Spleen (tissue), 11 donors: ENCODE measurements around the gene HS2ST1. TPM values are rescaled to one million over a fixed set of nuclear protein-coding genes. Genes with fewer than 3 reads are reported as not detected.
A peak's percentile ranks its signal among the peaks of the same experiment; 100 is the strongest.
"Not testable (repeated sequence)": the region's sequence is repeated elsewhere in the genome, so short reads cannot be mapped to it uniquely, and the experiment has no call there.

ENCODE experiments used
- DNase-seq: peaks from one replicate; pipeline ENCODE4 v3.0.0-alpha.2; 2020
- H3K27ac ChIP-seq, 8 donors: fragments of 200-600 bp; sonication (generic) in 7 of 8; 1 replicate in 4 of 8; 2 replicates in 4 of 8; pipeline versions ENCODE4 v1.5.0 to v1.8.0; 2016 to 2021; ENCODE audit warnings: inconsistent platforms in 4 of 8, mild to moderate bottlenecking in 4 of 8, moderate library complexity in 1 of 8
- H3K27me3 ChIP-seq, 7 donors: fragments of 200-600 bp; sonication (generic) in 6 of 7; replicated peaks in 1 of 7; 1 replicate in 4 of 7; 2 replicates in 3 of 7; pipeline versions ENCODE4 v1.5.0 to v1.8.0; 2016 to 2021; ENCODE audit warnings: inconsistent platforms in 3 of 7, mild to moderate bottlenecking in 1 of 7
- H3K36me3 ChIP-seq, 6 donors: fragments of 200-600 bp; sonication (generic) in 5 of 6; 1 replicate in 4 of 6; 2 replicates in 2 of 6; pipeline versions ENCODE4 v1.5.0 to v1.8.0; 2016 to 2021; ENCODE audit warnings: inconsistent platforms in 2 of 6
- H3K4me1 ChIP-seq, 6 donors: fragments of 200-600 bp; sonication (generic) in 5 of 6; 1 replicate in 3 of 6; 2 replicates in 3 of 6; pipeline versions ENCODE4 v1.5.0 to v1.8.0; 2016 to 2021; ENCODE audit warnings: inconsistent platforms in 3 of 6
- H3K4me3 ChIP-seq, 8 donors: fragments of 200-600 bp; sonication (generic) in 7 of 8; 1 replicate in 4 of 8; 2 replicates in 4 of 8; pipeline versions ENCODE4 v1.5.0 to v1.8.0; 2016 to 2021; ENCODE audit warnings: inconsistent platforms in 4 of 8, mild to moderate bottlenecking in 4 of 8, moderate library complexity in 2 of 8
- H3K9me3 ChIP-seq, 8 donors: fragments of 200-600 bp; sonication (generic) in 7 of 8; 1 replicate in 4 of 8; 2 replicates in 4 of 8; pipeline versions ENCODE4 v1.5.0 to v1.8.0; 2016 to 2021; ENCODE audit warnings: inconsistent platforms in 4 of 8
- CTCF ChIP-seq, 11 experiments: fragments of 200-600 bp in 7 of 11; fragments of 450-650 bp in 4 of 11; sonication (generic) in 4 of 11; IDR thresholded peaks in 8 of 11; conservative IDR thresholded peaks in 3 of 11; 1 replicate in 7 of 11; 2 replicates in 4 of 11; pipeline versions ENCODE4 v1.4.0 to v1.8.0; 2016 to 2021; ENCODE audit warnings: antibody characterized with exemption in 11 of 11, inconsistent platforms in 4 of 11, mild to moderate bottlenecking in 1 of 11
- POLR2A ChIP-seq, 3 donors: fragments of 450-650 bp; IDR thresholded peaks; one replicate each; pipeline ENCODE4 v1.5.1; 2017; ENCODE audit warnings: antibody characterized with exemption in 3 of 3, mild to moderate bottlenecking in 1 of 3
- POLR2AphosphoS5 ChIP-seq, 3 donors: sonication (generic); formaldehyde crosslinking; IDR thresholded peaks; one replicate each; pipeline ENCODE4 v1.5.1; 2017; ENCODE audit warnings: antibody characterized with exemption in 3 of 3
- WGBS, 5 donors: extraction: QIAGEN DNeasy Blood & Tissue Kit in 3 of 5; methylation state at CpG; one replicate each; pipeline versions ENCODE4 v1.1.5 to v1.1.7; 2013 to 2018; 5-methylcytosine and 5-hydroxymethylcytosine counted together
- intact Hi-C: fragments of 100-400 bp; cut with DNase I; formaldehyde crosslinking; loops from one replicate; pipeline ENCODE4 v1.15.0; 2023; ENCODE audit warnings: low total_unique reads
- polyA plus RNA-seq, 3 donors: library from polyadenylated mRNA; stranded (reverse); fragments of 200-250 nt; gene quantifications; one replicate each; pipeline ENCODE4 v1.2.1, GENCODE V29; 2013
- total RNA-seq, 7 donors: library from RNA; depleted of rRNA in 3 of 7; stranded (reverse); fragments of >200 nt in 3 of 7; fragmentation: NEBNext Ultra II Directional in 4 of 7; extraction: Animal tissue kit (Norgen Biotek cat#: 25700) in 4 of 7; gene quantifications; one replicate each; pipeline versions ENCODE4 v1.1.0 to v1.2.1, GENCODE V29; 2016 to 2021
- donor health status: healthy with polysubstance abuse.
- donor health status: DM: no; HTN: no; CAD: no; lungs with moderate emphysema.
- donor health status: DM: no; HTN: no; CAD: no.
- donor health status: Bipolar disorder and iron deficiency.
- donor health status: healthy.
- donor health status: DM: no; HTN: no; CAD: no.
- donor health status: DM: yes; HTN: yes; CAD: no.

The HS2ST1 gene
- total and polyA plus RNA-seq, 10 donors, result 4.6 to 32.9 (median 22.3) TPM

DNA sequence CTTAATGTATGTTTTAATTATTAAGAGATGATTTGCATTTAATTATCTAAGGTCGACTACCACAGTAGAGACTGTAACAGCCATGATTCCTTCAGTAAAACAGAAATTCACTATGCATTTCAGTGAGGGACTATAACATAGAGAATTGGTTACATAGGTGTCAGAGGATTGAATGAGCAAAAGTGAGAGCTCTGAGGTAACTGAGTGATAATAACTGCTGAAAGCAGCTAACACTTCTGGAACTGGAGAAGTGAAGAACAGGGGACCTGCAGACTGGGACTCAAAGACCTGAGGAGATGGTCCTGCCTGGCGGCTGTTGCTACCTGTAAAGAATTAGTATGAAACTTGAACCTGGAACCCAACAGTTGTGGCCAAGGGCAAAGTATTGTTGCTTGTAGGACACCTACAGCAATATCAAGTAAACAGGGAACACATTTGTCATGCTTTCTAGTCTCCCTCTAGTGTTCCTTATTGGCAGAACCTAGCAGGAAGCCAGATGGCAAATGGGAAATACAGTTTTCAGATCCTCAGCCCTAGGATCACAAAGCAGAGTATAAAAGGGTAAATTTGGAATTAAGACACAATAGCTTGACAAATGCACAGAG lies 110.6 kb downstream of the HS2ST1 start:
- 77 to 88% (median 83%) methylated on average over 2 of the region's 2 CpGs for WGBS, 5 donors
- no peak for DNase-seq
- H3K4me1 ChIP-seq, result peaks cover 0 to 21% (median 2%) of the 10 kb centered on the region in 6 donors
- H3K27ac ChIP-seq, result no peak overlapping the region
- H3K27me3 ChIP-seq, result no peaks in the 10 kb centered on the region
- H3K36me3 ChIP-seq, result no peaks in the 10 kb centered on the region
- intact Hi-C loops, result no loop called here
- TF ChIP-seq POLR2A (IDR thresholded peaks at IDR 0.05) (no peak), CTCF (IDR thresholded peaks at IDR 0.05 in 8 of 11, conservative IDR thresholded peaks at IDR 0.05 in 3 of 11) (peak in 7 of 11 experiments; percentile 28 to 57 (median 40))
- no peak overlapping the region for H3K4me3 ChIP-seq
- H3K9me3 ChIP-seq, result no peaks in the 10 kb centered on the region

- peaks cover 0 to 21% (median 2%) of the 10 kb centered on the region in 6 donors for H3K4me1 ChIP-seq
- intact Hi-C loops, H3K27me3 ChIP-seq, H3K9me3 ChIP-seq, H3K36me3 ChIP-seq, H3K27ac ChIP-seq, DNase-seq, H3K4me3 ChIP-seq: not testable (repeated sequence)
- WGBS, 5 donors, result 82 to 95% (median 92%) methylated on average over 4 of the region's 4 CpGs
These were observed 113.1 kb downstream of the HS2ST1 start for GRCh38 chr1:87027561-87027960.

DNA sequence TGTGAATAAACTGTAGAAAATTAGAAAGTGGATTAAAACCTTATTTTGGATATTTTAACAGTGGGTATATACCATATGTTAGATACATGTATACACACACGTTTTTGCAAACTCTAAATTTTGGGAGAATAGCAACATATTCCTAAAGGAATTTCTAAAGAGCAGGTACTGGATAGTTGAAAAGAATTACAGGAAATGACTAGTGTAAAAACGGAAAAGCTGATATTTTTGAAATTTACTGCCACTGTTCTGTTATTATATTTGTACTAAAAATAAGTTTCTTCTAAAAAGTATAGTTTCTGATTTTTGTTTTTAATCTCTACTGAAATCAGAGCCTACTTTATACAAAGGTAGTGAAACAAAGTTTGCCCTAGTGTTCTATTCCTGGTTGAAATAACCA lies 114.1 kb downstream of the HS2ST1 start:
- H3K27me3 ChIP-seq, result no peaks in the 10 kb centered on the region
- 49 to 70% (median 56%) methylated on average over 2 of the region's 2 CpGs for WGBS, 5 donors
- no peak overlapping the region for H3K4me3 ChIP-seq
- H3K9me3 ChIP-seq, result no peaks in the 10 kb centered on the region
- H3K27ac ChIP-seq, result no peak overlapping the region
- no peak for DNase-seq
- no peaks in the 10 kb centered on the region for H3K36me3 ChIP-seq
- TF ChIP-seq CTCF (IDR thresholded peaks at IDR 0.05 in 8 of 11, conservative IDR thresholded peaks at IDR 0.05 in 3 of 11), result no peak
- no peak for TF ChIP-seq POLR2A (IDR thresholded peaks at IDR 0.05)
- no peak for TF ChIP-seq POLR2AphosphoS5 (IDR thresholded peaks at IDR 0.05)
- H3K4me1 ChIP-seq, result peaks cover 0 to 21% (median 2%) of the 10 kb centered on the region in 6 donors
- intact Hi-C loops, result no loop called here

GRCh38 chr1:87030740-87031690 lies 116.6 kb downstream of the HS2ST1 start:
- H3K27me3 ChIP-seq, result no peaks in the 10 kb centered on the region
- H3K4me1 ChIP-seq, result peaks cover 0 to 9% (median 0%) of the 10 kb centered on the region in 6 donors
- no peak overlapping the region for H3K27ac ChIP-seq
- no peak for DNase-seq
- no peaks in the 10 kb centered on the region for H3K36me3 ChIP-seq
- no peak for TF ChIP-seq POLR2A (IDR thresholded peaks at IDR 0.05)
- TF ChIP-seq POLR2AphosphoS5 (IDR thresholded peaks at IDR 0.05), result no peak
- TF ChIP-seq CTCF (IDR thresholded peaks at IDR 0.05 in 8 of 11, conservative IDR thresholded peaks at IDR 0.05 in 3 of 11), result no peak
- H3K9me3 ChIP-seq, result no peaks in the 10 kb centered on the region
- no peak overlapping the region for H3K4me3 ChIP-seq
- intact Hi-C loops, result no loop called here
- WGBS, 5 donors, result 85 to 93% (median 89%) methylated on average over 9 of the region's 9 CpGs
